NCI-H2196 (cell line): ENCODE data around the gene CCNJL.
A peak's percentile ranks its signal among the peaks of the same experiment; 100 is the strongest.

Experiments used
- DNase-seq: peaks from one replicate; lab custom pipeline; 2025; ENCODE audit not compliant: unreplicated experiment; lab: John Stamatoyannopoulos, UW

CCNJL gene

DNA sequence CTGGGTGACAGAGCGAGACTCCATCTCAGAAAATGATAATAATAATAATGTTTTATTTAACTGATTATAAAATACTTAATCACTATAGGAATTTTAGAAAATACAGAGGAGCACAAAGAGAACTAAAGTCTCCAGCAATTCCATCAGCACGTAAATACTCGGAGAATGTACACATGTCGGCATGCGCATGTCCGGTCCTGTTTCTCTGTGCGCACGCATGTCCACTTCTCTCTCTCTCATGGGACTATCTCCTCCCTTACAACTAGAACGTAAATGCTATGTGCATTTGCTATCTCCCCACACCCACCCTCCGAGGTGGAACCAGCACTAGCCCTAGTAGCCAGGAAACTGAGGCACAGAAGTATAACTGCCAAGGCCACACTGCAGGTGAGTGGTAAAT, 19.0 kb downstream of the CCNJL start:
- DNase-seq, result no peak

DNA sequence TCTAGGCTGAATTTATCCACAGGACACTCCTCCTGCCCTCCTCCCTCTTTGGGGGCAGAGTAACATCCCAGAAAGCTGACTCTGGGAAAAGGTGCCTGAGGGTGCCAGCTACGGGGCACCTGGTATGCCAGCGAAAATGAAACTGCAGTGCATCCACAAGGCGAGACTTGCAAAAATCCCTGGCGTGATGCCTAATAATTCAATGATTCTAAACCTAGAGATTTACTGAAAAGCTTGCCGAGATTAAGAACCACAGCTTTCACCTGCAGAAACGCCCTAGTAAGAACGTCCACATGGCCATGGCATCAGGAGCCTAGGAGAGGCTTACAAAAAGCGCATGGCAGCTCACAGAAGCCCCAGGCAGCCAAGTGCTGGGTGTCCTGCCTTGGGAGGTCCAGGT, 20.9 kb downstream of the CCNJL start:
- peak; percentile 43 for DNase-seq

DNA sequence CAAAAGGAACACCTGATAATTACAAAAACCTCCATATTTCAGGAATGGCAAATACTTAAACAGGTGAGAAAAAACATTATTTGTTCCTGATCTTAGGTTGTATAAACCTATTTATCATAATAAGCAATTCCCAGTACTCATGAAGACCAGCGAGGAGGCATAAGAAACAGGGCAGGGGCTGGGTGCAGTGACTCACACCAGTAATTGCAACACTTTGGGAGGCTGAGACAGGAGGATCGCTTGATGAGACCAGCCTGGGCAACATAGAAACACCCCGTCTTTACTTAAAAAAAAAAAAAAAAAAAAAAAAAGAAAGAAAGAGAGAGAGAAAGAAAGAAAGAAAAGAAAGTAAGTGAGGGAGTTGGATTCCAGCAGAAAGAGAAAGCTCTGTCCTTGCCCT, 21.6 kb downstream of the CCNJL start:
- no peak for DNase-seq

DNA sequence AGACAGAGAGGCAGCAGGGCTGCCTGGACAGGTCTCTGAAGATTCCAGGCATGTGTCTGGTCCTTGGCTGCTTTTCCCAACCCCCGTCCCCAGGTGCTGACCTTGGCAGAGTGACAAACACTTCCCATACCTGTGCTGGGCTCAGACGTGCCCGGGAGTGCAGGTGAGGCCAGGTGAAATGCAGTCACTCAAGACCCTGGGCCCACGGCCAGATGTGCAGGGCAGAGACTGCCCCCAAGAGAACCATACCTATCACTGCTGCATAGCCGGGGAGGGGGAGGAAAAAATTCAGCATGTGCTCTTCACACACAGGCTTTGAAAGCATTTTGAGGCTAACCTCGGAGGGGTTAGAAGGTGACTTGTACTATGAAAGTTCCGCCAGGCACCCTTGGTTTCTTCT, 22.6 kb downstream of the CCNJL start:
- DNase-seq, result peak; percentile 43

DNA sequence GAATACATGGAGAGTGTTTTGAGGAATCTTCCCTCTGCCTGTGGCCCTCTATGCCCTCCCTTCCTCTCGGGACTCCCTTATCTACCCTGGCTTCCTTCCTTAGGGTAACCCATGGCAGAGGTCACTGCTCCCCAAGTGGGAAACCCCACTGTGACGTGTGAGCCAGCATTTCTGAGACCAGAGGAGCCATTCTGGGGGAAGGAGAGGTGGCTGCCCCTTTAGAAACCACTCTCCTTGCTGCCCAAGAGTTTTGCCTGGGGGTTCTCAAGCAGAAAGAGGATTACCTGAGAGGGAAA, 23.1 kb downstream of the CCNJL start:
- no peak for DNase-seq

DNA sequence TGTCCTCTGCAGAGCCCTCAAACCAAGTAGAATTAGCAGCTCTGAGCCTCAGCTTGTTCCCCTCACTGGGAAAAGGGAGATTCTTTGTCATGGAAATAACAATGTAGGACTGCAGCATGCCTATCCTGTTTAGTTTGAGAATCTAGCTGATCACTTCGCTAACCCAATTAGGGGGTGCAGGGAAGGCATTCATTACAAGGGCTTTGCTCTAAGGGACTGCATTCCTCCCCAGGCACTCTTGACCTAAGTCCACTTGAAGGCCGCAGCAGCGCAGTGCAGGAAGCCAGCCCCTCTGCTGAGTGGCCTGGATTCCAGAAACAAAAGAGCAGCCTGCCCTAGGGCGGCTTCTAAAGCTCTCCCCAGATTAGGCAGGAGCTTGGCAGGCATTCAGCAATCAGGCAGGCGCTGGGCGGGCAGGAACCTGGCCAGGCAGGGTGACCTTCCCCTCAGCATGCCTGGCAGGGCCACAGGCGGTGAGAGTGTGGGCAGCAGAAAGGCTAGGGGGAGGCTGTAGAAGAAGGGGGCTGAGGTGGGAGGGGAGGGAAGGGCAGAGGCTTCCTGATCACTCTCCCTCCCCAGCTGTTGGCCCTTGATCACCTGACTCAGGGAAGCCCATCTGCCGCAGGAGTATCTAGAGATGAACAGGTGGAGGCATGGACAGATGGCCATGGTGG, 24.8 kb downstream of the CCNJL start:
- DNase-seq, result peak; percentile 90

DNA sequence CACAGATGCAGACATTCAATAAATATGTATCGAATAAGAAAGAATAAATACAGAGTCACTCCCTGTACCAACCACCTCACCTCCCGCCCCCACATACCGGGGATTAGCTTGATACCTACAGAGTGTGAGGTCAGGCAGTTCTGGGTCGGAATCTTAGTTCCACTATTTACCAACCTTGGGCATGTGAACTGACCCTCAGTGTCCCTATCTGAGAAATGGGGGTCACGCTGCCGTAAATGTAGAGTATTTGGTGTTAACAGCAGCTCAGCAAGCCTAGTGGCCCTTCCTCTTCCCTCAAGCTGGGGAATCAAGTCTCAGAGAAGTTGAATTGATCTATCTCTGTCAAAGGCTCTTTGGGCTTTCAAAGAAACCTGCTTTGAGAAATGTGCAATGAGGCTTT, 25.4 kb downstream of the CCNJL start:
- DNase-seq, result no peak

DNA sequence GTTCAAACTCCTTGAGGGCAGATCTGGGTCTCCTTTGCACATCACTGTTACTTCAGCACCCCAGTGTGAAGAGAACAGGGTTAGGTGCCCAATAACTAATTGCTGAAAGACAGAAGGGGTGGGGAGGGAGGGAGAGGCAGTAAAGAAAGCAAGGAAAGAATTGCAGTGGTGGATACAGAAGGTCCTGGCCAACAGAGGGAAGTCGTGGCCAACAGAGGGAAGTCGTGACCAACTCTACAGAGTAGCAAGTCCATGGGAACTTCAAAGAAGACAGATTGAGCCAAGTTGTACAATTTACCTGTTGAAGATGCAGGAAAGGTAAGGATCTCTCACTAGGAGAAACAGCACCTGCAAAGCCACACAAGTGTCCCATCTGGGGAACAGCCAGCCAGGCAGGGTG, 27.0 kb downstream of the CCNJL start:
- DNase-seq, result no peak

DNA sequence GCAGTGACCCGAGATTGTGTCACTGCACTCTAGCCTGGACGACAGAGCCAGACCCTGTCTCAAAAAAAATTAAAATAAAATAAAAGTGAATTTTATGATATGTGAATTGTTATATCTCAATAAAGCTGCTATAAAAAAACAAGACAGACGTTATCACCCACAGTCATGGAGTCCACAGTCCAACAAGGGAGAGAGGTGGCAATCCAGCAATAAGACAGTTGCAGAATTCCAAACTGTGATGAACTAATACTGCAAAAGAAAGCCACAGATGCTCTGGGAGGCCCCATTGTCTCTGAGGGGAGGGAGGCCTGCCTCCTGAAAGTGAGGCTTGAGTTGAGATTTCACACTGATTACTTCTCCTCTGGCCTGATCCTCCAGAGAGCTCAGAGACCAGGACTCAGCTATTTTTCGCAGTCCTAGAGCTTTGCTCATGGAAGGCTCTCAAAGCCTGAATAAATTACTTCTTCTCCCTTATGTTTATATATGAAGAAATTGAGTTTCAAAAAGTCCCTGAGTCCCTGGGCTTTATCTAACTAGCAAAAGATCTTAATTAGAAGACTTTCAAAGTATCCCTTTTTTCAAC, 28.0 kb downstream of the CCNJL start:
- DNase-seq, result no peak

DNA sequence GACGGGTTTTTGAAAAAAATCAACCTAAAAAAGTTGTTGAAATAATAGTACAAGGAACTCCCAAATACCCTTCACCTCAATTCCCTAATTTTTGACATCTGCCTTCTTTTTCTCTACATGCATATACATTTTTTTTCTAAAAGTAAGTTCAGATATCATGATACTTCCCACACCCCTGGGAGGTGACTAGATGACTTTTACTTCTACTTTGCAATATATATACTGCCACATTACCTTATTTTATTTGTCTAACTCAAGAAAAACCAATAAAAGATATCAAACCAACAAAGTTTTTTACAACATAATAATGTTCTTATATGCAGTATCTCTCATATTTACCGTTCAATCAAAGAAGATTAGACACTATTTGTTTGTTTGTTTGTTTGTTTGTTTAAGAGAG, 31.1 kb downstream of the CCNJL start:
- DNase-seq, result no peak

DNA sequence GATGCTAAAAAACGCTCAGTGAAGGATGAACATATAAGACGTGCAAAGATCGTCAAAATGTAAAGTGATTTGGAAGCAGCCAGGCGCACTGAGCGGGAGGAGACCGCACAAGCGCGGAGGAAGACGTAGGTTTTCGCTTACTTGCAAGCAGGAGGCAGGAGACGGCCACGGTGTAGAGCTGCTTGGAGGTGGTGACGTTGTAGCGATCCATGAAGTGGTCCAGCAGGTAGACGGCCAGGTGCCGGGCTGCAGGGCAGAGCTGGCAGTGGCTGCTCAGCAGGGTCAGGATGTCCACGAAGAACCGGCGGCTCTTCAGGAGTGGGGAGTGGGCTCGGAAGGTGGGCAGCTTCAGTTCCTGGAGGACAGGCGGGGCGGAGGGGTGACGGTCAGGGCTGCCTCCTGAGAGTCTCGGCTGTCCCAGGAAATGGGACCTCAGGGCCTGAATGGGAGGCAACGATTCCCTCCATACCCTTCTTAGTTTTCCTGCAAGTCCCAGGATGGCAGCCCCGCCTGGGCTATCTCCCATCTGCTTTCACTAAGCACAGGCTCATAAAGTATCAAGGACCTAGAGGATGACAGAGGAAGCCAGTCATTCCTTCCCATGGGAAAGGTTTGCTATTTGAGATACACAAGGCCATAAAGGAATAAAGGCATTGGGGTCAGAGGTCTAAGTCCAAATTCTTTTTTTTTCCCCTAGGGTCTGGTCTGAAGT, 31.8 kb downstream of the CCNJL start:
- DNase-seq, result no peak

DNA sequence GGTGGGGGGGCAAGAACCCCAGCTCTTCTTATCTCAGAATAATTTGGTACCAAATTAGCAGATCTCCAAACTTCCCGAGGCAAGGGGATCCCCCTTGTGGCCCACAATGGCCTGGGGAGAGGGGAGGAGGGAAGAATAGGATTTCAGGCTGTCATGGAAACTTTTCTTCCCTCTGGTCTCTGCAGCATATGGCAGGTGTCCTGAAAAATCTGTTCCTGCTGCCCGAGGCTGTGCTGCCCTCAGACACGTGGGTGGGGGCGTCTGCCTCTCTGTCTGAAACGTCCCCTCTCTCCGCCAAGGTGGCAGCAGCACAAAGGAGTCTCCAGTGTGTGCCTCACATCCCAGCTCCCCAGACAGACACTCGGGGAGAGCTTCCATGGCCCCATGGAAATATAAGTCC, 34.0 kb downstream of the CCNJL start:
- no peak for DNase-seq

DNA sequence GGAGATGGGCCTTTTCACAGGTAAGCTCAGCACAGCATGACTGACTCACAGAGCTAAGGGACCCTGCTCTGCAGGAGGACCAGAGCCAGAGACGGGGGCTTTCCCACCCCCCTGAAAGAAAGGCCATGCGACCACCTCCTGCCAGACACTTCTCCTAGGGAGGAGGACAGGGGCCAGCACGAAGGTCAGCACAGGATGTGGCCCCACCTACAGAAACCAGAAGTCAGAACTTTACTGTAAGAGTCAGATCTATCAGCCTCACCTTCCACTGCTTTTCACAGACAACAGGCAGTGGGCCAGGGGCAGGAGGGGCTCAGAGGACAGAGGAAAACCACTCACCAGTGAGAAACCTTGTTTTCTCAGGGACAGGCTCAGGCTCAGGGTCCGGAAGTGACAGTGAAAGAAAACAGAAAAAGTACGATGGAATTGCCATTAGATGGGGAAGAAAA, 37.9 kb downstream of the CCNJL start:
- DNase-seq, result no peak

DNA sequence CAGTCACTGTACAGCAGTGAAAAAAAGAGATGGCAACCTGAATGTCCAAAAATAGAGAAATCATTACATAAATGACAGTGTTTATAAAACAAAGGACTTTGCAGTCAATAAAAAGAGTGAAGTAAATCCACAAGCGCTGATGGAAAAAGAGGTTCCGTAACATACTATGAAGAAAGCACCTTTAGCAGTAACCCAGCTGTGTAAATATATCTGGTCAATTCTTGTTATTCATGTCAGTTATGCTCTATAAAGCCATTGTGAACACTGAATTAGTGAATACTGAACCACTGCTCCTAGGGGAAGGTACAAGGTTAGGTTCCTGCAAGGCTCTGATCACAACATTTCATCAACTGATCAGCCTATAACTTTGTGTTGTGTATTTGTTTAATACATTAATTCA, 39.5 kb downstream of the CCNJL start:
- DNase-seq, result no peak

DNA sequence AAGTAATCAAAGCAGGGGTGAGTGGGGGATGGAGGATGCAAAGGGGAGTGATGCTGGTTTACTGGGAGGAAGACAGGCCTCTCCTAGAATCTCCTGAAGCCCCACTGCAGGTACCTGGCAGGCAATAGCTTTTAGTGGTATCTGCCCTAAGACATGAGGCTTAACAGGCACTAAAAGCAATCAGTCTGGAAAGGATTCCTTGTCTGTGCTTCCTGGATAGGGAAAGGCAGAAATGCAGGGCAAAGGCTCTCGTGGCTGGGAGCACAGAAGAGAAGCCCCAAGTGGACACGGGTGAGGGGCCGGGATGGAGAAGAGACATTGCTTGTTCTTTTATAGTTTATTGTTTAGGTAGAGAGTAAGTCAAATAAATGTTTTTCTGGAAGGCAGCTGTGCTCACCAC, 40.1 kb downstream of the CCNJL start:
- no peak for DNase-seq

DNA sequence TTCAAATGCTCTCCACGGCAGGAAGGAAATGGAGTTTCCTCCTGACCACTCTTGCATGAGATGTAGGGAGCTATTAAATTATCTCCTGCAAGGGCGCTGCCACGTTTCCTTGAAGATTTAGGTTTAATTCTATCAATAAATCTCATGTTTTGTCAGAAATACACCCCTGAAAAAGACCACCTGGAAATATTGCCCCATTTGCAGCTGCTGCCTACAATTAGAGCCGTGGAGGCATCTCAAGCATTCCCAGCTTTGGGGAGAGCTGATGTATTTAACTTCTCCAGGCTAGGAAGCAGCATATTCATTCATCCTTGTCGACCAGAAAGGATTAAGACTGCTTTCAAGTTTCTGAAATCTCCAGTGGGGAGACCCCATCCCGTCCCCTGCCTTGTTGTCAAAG, 40.5 kb downstream of the CCNJL start:
- DNase-seq, result no peak

DNA sequence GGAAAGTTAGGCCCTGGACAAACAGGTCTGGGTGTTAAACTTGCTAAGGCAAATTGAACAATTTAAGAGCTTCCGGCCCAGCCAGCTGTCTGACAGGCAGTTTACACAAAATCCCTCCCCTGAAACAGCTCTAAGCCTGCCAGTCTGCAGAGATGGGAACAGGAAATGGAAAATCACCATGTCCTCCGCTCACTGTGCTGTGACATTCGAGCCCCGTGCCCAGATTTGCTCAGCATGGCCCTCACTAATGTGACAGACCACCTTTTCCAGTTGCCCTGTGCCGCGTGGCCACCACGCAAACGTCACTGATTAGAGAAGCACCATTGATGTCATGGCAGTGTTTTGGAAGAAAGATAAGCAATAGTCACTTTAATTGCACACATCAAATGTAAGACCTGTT, 41.0 kb downstream of the CCNJL start:
- no peak for DNase-seq

DNA sequence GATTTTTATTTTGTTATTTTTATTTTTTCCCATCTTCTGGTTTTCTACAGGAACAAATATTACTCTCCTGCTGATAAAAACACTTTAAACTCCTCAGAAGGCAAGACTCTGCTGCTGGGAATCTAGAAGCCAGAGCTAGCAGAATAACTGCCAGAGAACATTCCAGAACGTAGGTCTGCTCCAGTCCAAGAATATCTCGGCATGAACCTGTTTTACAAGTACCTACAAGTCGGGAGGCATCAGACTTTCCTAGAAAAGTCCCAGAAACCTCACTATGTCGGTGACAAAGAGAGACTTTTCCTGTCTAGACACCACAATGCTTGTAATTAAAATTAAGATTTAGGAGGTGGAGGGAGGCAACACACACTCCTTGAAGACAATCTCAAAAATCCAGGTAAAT, 41.7 kb downstream of the CCNJL start:
- DNase-seq, result no peak

DNA sequence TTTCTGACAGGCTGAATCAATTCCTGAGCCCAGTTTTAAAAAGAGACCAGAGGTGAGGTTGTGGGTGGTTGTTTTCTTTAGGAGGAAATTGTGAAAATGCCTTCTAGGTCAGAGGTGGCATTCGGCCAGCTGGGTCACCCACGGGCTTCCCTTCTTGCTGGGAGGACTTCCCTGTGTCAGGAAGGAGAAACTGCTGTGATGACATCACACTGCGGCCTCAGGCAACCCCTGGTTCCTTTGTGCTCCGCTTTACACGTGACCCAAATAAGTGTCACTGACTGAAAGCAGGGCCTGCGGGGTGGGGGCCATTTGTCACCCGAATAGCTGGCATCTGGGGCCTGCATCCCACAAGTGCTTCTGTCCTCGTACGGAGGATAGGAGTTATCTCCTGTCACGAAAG, 43.3 kb downstream of the CCNJL start:
- no peak for DNase-seq

DNA sequence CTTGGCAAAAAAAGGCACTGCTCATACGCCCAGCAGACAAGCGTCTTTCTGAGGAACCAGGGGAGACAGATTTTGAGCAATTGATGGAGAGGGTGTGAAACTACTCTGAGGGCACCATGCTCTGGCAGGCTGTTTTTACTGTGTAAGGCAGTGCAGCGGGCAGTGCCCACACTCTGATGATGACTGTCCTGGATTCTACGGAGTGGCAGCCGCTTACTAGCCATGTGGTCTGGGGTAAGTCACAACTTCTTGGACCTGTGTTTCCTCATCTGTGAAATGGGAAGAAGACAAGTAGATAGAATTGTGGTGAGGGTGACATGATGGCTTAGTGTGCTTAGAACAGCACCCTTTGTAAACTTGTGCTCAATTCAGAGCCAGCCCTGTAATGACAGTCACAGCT, 44.2 kb downstream of the CCNJL start:
- DNase-seq, result no peak

DNA sequence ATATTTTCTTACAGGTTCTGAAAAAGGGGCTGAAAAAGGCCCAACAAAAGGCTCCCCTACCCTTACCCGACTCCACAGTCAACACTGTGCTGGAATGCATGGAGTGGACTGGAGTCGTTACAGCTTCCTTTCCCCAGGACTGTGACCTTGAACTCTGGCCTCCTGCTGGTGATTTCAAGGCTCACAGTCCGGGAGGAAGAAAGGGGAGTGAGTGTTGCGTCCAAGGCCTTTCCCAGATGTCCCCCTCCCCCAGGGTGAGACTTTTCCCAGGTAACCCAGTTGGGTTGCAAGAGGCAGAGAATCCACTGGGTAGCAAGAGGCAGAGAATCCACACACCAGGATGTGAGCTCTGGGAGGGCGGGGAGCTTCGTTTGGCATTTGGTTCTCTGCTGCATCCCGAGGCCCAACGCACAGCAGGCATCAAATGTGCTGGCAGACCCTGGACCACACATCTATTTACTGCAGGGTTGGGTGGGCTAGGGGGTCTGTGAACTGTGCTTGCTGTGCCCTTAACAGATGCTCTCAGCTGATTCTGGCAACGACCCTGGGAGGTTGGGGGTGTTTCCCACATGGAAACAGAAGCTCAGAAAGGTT, 45.5 kb downstream of the CCNJL start:
- DNase-seq, result no peak

DNA sequence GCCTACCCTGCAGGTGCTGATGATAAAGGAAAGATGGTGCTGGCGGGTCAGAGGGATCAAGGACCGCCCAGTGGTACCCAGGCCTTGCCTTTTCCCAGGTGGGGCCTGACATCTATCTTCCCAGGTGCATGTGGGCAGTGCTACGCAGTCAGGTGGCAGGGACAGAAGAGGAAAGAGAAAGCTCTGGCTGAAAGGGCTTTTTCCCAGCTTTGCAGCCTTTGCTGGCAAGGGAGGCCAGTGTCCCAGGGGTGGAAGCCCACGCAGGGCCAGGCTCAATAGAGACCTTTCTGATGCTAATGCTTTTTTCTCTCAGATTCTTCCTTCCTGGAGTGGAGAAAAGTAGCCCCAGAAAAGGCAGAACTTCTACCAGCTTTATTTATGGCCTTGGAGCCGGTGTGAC, 46.3 kb downstream of the CCNJL start:
- DNase-seq, result no peak
